Measurements from ENCODE around the gene PIK3AP1. TPM values are rescaled to one million over a fixed set of nuclear protein-coding genes. Genes with fewer than 3 reads are reported as not detected.

Gene PIK3AP1
- total and polyA plus RNA-seq, 2 of the 13 experiments (the other 11 are each of a cell fraction or from before 2014, with no cell fraction given): 3.6 to 13.8 TPM

DNA sequence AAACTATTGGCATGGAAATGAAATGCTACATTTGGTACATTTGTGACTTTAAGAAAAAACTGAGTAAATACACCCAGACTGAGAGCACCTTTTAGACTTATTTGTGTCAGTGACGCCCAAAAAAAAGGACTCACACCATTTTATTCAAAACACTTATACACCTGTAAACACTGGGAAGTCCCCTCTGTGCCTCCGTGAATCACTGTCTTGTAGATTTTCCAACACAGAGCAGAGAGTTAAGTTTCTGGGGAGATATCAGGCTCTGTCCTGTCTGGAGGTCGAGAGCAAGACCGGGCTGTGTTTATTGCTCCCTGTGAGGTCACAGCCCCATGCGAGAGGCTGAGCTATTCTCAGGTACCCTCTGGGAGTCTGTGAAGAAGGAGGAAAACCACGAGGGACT, 72.8 kb downstream of the PIK3AP1 start:
- Histone ChIP-seq H4K20me1 (ENCODE audit: insufficient read depth, low read length) (no peaks in the 10 kb centered on the region), H3K9ac (ENCODE audit: insufficient read depth, low read depth, low read length) (no peak overlapping the region), H2AFZ (ENCODE audit: low read length) (no peak overlapping the region), H3K36me3 (replicated peaks in 1 of 2; ENCODE audit: control insufficient read depth in 1 of 2, insufficient read depth in 2 of 2, low read length in 2 of 2) (peaks cover 1 to 8% of the 10 kb centered on the region in 2 experiments; a peak in 4 of 5 replicates), H3K79me2 (ENCODE audit: insufficient read depth, low read length) (no peaks in the 10 kb centered on the region), H3K27ac (ENCODE audit: extremely low read length, insufficient read depth, low read length) (no peak overlapping the region), H3K4me3 (replicated peaks in 1 of 3; ENCODE audit: insufficient read depth in 1 of 3, low read depth in 2 of 3, low read length in 3 of 3) (no peak overlapping the region), H3K9me3 (ENCODE audit: low read length) (no peaks in the 10 kb centered on the region), H3K4me2 (ENCODE audit: low read depth, low read length) (no peak overlapping the region), H3K4me1 (ENCODE audit: insufficient read depth, low read length) (peaks cover 12% of the 10 kb centered on the region), H3K27me3 (ENCODE audit: control insufficient read depth in 1 of 2, insufficient read depth in 2 of 2, low read length in 2 of 2) (no peaks in the 10 kb centered on the region; a peak in 1 of 5 replicates)
- no peak for ATAC-seq
- no TSS peak for BruUV-seq (replicated peaks)
- in situ Hi-C loops (cut with HindIII; ENCODE audit: extremely low pct_ligation_motif_present, low pct_unique_long_range_greater_than_20kb): no loop called here
- ChIA-PET CTCF (ENCODE audit: low intra/inter-chr PET ratio, low total read pairs) (no interaction called here), POLR2A (no interaction called here)
- 85% methylated on average over 6 of the region's 6 CpGs for WGBS (ENCODE audit: low lambda C conversion rate)
- intact Hi-C loops (cut with micrococcal nuclease; ENCODE audit: unreplicated experiment): no loop called here
- TF ChIP-seq TBX2 (CRISPR knock-in tag; IDR thresholded peaks at IDR 0.05; ENCODE audit: borderline replicate concordance) (no peak), ZNF451 (CRISPR knock-in tag; IDR thresholded peaks at IDR 0.05) (no peak), KLF6 (CRISPR knock-in tag; IDR thresholded peaks at IDR 0.05) (no peak), TMF1 (CRISPR knock-in tag; IDR thresholded peaks at IDR 0.05; ENCODE audit: low read depth) (no peak), ZNF768 (CRISPR knock-in tag; IDR thresholded peaks at IDR 0.05) (no peak), PHF5A (CRISPR knock-in tag; IDR thresholded peaks at IDR 0.05; ENCODE audit: low read depth, unreplicated experiment) (no peak), ZNF616 (CRISPR knock-in tag; IDR thresholded peaks at IDR 0.05; ENCODE audit: low read depth) (no peak), CHD4 (IDR thresholded peaks at IDR 0.05; ENCODE audit: borderline replicate concordance, low read length) (no peak)
- TF ChIP-seq, protein P1, sequence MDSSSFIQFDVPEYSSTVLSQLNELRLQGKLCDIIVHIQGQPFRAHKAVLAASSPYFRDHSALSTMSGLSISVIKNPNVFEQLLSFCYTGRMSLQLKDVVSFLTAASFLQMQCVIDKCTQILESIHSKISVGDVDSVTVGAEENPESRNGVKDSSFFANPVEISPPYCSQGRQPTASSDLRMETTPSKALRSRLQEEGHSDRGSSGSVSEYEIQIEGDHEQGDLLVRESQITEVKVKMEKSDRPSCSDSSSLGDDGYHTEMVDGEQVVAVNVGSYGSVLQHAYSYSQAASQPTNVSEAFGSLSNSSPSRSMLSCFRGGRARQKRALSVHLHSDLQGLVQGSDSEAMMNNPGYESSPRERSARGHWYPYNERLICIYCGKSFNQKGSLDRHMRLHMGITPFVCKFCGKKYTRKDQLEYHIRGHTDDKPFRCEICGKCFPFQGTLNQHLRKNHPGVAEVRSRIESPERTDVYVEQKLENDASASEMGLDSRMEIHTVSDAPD (CRISPR knock-in tag; IDR thresholded peaks at IDR 0.05): no peak
- TF ChIP-seq, protein P2, sequence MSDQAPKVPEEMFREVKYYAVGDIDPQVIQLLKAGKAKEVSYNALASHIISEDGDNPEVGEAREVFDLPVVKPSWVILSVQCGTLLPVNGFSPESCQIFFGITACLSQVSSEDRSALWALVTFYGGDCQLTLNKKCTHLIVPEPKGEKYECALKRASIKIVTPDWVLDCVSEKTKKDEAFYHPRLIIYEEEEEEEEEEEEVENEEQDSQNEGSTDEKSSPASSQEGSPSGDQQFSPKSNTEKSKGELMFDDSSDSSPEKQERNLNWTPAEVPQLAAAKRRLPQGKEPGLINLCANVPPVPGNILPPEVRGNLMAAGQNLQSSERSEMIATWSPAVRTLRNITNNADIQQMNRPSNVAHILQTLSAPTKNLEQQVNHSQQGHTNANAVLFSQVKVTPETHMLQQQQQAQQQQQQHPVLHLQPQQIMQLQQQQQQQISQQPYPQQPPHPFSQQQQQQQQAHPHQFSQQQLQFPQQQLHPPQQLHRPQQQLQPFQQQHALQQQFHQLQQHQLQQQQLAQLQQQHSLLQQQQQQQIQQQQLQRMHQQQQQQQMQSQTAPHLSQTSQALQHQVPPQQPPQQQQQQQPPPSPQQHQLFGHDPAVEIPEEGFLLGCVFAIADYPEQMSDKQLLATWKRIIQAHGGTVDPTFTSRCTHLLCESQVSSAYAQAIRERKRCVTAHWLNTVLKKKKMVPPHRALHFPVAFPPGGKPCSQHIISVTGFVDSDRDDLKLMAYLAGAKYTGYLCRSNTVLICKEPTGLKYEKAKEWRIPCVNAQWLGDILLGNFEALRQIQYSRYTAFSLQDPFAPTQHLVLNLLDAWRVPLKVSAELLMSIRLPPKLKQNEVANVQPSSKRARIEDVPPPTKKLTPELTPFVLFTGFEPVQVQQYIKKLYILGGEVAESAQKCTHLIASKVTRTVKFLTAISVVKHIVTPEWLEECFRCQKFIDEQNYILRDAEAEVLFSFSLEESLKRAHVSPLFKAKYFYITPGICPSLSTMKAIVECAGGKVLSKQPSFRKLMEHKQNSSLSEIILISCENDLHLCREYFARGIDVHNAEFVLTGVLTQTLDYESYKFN (CRISPR knock-in tag; conservative IDR thresholded peaks at IDR 0.05): no peak
- TF ChIP-seq, protein P3, sequence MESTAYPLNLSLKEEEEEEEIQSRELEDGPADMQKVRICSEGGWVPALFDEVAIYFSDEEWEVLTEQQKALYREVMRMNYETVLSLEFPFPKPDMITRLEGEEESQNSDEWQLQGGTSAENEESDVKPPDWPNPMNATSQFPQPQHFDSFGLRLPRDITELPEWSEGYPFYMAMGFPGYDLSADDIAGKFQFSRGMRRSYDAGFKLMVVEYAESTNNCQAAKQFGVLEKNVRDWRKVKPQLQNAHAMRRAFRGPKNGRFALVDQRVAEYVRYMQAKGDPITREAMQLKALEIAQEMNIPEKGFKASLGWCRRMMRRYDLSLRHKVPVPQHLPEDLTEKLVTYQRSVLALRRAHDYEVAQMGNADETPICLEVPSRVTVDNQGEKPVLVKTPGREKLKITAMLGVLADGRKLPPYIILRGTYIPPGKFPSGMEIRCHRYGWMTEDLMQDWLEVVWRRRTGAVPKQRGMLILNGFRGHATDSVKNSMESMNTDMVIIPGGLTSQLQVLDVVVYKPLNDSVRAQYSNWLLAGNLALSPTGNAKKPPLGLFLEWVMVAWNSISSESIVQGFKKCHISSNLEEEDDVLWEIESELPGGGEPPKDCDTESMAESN (CRISPR knock-in tag; conservative IDR thresholded peaks at IDR 0.05): no peak
- TF ChIP-seq, protein P4, sequence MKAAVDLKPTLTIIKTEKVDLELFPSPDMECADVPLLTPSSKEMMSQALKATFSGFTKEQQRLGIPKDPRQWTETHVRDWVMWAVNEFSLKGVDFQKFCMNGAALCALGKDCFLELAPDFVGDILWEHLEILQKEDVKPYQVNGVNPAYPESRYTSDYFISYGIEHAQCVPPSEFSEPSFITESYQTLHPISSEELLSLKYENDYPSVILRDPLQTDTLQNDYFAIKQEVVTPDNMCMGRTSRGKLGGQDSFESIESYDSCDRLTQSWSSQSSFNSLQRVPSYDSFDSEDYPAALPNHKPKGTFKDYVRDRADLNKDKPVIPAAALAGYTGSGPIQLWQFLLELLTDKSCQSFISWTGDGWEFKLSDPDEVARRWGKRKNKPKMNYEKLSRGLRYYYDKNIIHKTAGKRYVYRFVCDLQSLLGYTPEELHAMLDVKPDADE (CRISPR knock-in tag; IDR thresholded peaks at IDR 0.05): no peak
- TF ChIP-seq, protein P5, sequence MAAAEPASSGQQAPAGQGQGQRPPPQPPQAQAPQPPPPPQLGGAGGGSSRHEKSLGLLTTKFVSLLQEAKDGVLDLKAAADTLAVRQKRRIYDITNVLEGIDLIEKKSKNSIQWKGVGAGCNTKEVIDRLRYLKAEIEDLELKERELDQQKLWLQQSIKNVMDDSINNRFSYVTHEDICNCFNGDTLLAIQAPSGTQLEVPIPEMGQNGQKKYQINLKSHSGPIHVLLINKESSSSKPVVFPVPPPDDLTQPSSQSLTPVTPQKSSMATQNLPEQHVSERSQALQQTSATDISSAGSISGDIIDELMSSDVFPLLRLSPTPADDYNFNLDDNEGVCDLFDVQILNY (CRISPR knock-in tag; conservative IDR thresholded peaks at IDR 0.05): no peak
- DNase-seq (ENCODE audit: low spot score): no peak
- FAIRE-seq: no peak
